ENCODE results near the gene PNPLA7. TPM values are rescaled to one million over a fixed set of nuclear protein-coding genes. Genes with fewer than 3 reads are reported as not detected.

Gene PNPLA7
- total and polyA plus RNA-seq, 12 donors = 0.83 to 22.6 (median 9.4) TPM

GRCh38 chr9:137579259-137579604 is 29.0 kb upstream of the PNPLA7 start:
- intact Hi-C loops (cut with DNase I) = loop anchor here in 2 of 10 donors (2.0 kb wide), 1 partner anchor 26 kb away; the partner anchor contains the start of gene ARRDC1 (in 2 of the 2)
- H3K27ac ChIP-seq = peak overlapping the region; percentile 17 to 91 (median 90)
- TF ChIP-seq CTCF (IDR thresholded peaks at IDR 0.05) = no peak
- no peaks in the 10 kb centered on the region for H3K27me3 ChIP-seq
- no peaks in the 10 kb centered on the region for H3K9me3 ChIP-seq
- peaks cover 15 to 58% (median 43%) of the 10 kb centered on the region in 9 donors for H3K4me1 ChIP-seq
- DNase-seq (no peak), ATAC-seq (peak in 1 of 8 donors; percentile 36)
- peaks cover 0 to 59% (median 19%) of the 10 kb centered on the region in 9 donors for H3K36me3 ChIP-seq
- 25 to 32% methylated on average over 19 of the region's 19 CpGs for WGBS, 2 donors
- H3K4me3 ChIP-seq = peak overlapping the region; percentile 83 to 98 (median 93)

DNA sequence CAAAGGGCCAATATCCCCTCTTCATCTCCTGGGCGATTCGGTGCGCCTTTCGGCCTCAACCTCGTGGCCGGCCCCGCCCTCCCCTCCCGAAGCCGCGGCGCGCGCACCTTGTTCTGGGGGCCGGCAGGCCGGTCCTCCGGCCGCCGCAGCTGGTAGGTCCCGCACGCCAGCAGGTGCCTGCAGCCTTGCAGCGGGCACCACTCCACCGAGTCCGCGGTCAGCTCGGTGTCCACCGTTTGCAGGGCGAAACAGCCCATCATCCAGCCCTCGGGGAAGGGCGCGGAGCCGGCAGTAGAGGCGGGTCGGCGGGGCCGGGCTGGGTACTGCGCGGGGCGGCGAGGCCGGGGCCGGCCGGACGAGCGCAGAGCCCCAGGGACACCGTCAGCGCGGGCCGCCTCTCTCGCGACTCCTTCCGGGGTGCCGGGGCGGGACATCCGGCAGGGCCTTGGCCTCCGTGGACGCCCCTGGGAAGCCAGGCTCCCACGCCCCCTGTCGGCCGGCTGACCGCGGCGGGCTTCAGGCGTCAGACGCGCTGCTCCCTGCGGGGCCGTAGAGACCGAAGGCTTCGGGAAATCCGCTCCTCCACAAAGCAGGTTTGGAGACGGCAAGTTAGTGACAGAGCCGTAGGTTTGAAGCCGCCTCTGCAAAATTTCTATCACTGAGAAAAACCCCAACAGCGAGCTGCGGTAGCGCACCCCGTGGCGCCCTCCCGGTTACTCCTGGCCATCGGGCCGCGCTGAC is 28.5 kb upstream of the PNPLA7 start, which contains the start of gene DPH7:
Gene DPH7 (minus strand): TSS at position 408 of the 741 bp plus-strand sequence. CDS start 148 bp downstream, at position 260.
- Histone ChIP-seq H3K27me3 (no peaks in the 10 kb centered on the region), H3K36me3 (peaks cover 0 to 59% (median 25%) of the 10 kb centered on the region in 9 donors), H3K9me3 (no peaks in the 10 kb centered on the region), H3K4me3 (peak within 1 kb of the TSS; percentile 83 to 98 (median 93)), H3K4me1 (peaks cover 15 to 60% (median 43%) of the 10 kb centered on the region in 9 donors), H3K27ac (peak within 1 kb of the TSS; percentile 28 to 91 (median 90))
- ATAC-seq (peak; percentile 91 to 98 (median 95)), DNase-seq (peak; percentile 97 to 99)
- TF ChIP-seq CTCF (IDR thresholded peaks at IDR 0.05) = peak; percentile 91 to 100 (median 97)
- intact Hi-C loops (cut with DNase I) = loop anchor here in 2 of 10 donors (2.0 kb wide), 1 partner anchor 26 kb away; the partner anchor contains the start of gene ARRDC1 (in 2 of the 2)
- WGBS, 2 donors = 1% methylated on average over 81 to 82 of the region's 82 CpGs

- Histone ChIP-seq H3K27me3 (no peaks in the 10 kb centered on the region), H3K4me1 (peaks cover 15 to 60% (median 43%) of the 10 kb centered on the region in 9 donors), H3K27ac (peak overlapping the region in 9 of 10 donors; percentile 0 to 72 (median 62)), H3K4me3 (peak overlapping the region in 1 of 10 donors; percentile 1), H3K9me3 (no peaks in the 10 kb centered on the region), H3K36me3 (peaks cover 0 to 60% (median 23%) of the 10 kb centered on the region in 9 donors)
- WGBS, 2 donors = 43 to 54% methylated on average over 12 of the region's 12 CpGs
- intact Hi-C loops (cut with DNase I) = no loop called here
- peak in 5 of 9 donors; percentile 17 to 44 (median 35) for TF ChIP-seq CTCF (IDR thresholded peaks at IDR 0.05)
- ATAC-seq (peak in 6 of 8 donors; percentile 16 to 69 (median 58)), DNase-seq (peak in 1 of 2 donors; percentile 30)
Observed at GRCh38 chr9:137575716-137576411, 25.7 kb upstream of the PNPLA7 start.

DNA sequence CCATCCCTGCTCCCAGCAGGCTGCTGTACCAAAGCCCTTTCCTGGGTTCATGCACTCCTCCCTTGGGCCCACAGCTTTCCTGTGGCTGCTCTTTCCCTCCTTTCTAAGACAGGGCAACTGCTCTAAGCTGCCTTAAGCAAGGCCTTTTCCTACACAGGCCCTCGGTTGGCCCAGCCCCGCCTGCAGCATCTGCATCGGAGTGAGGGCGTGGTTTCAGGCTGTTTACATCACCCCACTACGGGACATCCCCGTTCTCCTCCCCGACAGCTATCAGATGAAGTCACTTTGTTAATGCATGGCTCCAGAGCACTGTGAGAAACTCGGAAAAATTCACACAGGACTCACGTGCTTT is 25.1 kb upstream of the PNPLA7 start:
- TF ChIP-seq CTCF (IDR thresholded peaks at IDR 0.05) = no peak
- Histone ChIP-seq H3K4me1 (peaks cover 15 to 56% (median 43%) of the 10 kb centered on the region in 9 donors), H3K27me3 (no peaks in the 10 kb centered on the region), H3K27ac (peak overlapping the region in 8 of 10 donors; percentile 0 to 72 (median 62)), H3K36me3 (peaks cover 0 to 65% (median 23%) of the 10 kb centered on the region in 9 donors), H3K9me3 (no peaks in the 10 kb centered on the region), H3K4me3 (no peak overlapping the region)
- no peak for DNase-seq
- intact Hi-C loops (cut with DNase I) = no loop called here
- peak in 1 of 8 donors; percentile 9 for ATAC-seq
- 41 to 50% methylated on average over 9 of the region's 9 CpGs for WGBS, 2 donors

Data from heart right ventricle (tissue), 16 donors.